RWPE2 (cell line): ENCODE data around the gene MIER1.

Experiments used
- ATAC-seq: fragments of 200-7000 bp; cut with Tn5 transposase; 3 replicates; pipeline ENCODE4 v1.9.1; 2021; ENCODE audit warnings: low read depth
- DNase-seq: peaks from one replicate; pipeline ENCODE4 v3.0.0-alpha.2; 2020; ENCODE audit warnings: low spot score
- H3K27ac ChIP-seq: fragments of 450-650 bp; 2 replicates; pipeline ENCODE4 v1.5.1; 2017; ENCODE audit warnings: mild to moderate bottlenecking; ENCODE audit not compliant: poor library complexity, severe bottlenecking
- H3K27me3 ChIP-seq: fragments of 250-450 bp; sonication (Bioruptor Pico); 2 replicates; pipeline ENCODE4 v1.5.1; 2021; ENCODE audit warnings: mild to moderate bottlenecking, moderate library complexity; ENCODE audit not compliant: insufficient read depth, poor library complexity, severe bottlenecking
- H3K36me3 ChIP-seq: fragments of 250-450 bp; sonication (Bioruptor Pico); 2 replicates; pipeline ENCODE4 v1.5.1; 2020; ENCODE audit warnings: low read depth, mild to moderate bottlenecking, moderate library complexity
- H3K4me1 ChIP-seq: fragments of 250-450 bp; sonication (Bioruptor Pico); 2 replicates; pipeline ENCODE4 v1.5.1; 2021; ENCODE audit warnings: mild to moderate bottlenecking, moderate library complexity; ENCODE audit not compliant: insufficient read depth, poor library complexity, severe bottlenecking
- H3K4me3 ChIP-seq: fragments of 250-450 bp; sonication (Bioruptor Pico); 2 replicates; pipeline ENCODE4 v1.5.1; 2021; ENCODE audit warnings: mild to moderate bottlenecking, moderate library complexity; ENCODE audit not compliant: severe bottlenecking
- H3K9me3 ChIP-seq: fragments of 250-450 bp; sonication (Bioruptor Pico); 2 replicates; pipeline ENCODE4 v1.5.1; 2021; ENCODE audit warnings: mild to moderate bottlenecking, moderate library complexity; ENCODE audit not compliant: severe bottlenecking
- TF ChIP-seq, protein P1 (sequence below): fragments of 450-650 bp; IDR thresholded peaks from one replicate; pipeline ENCODE4 v1.5.1; 2017; ENCODE audit warnings: mild to moderate bottlenecking, moderate library complexity; ENCODE audit not compliant: poor library complexity, severe bottlenecking

Gene MIER1

GRCh38 chr1:66999640-67000400 lies 75.0 kb downstream of the MIER1 start:
- peaks cover 3% of the 10 kb centered on the region for H3K4me1 ChIP-seq
- H3K9me3 ChIP-seq: no peaks in the 10 kb centered on the region
- no peak for DNase-seq
- H3K36me3 ChIP-seq: peaks cover 25% of the 10 kb centered on the region
- TF ChIP-seq, protein P1, sequence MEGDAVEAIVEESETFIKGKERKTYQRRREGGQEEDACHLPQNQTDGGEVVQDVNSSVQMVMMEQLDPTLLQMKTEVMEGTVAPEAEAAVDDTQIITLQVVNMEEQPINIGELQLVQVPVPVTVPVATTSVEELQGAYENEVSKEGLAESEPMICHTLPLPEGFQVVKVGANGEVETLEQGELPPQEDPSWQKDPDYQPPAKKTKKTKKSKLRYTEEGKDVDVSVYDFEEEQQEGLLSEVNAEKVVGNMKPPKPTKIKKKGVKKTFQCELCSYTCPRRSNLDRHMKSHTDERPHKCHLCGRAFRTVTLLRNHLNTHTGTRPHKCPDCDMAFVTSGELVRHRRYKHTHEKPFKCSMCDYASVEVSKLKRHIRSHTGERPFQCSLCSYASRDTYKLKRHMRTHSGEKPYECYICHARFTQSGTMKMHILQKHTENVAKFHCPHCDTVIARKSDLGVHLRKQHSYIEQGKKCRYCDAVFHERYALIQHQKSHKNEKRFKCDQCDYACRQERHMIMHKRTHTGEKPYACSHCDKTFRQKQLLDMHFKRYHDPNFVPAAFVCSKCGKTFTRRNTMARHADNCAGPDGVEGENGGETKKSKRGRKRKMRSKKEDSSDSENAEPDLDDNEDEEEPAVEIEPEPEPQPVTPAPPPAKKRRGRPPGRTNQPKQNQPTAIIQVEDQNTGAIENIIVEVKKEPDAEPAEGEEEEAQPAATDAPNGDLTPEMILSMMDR: no peak
- no peak overlapping the region for H3K27ac ChIP-seq
- no peak overlapping the region for H3K4me3 ChIP-seq
- H3K27me3 ChIP-seq: no peaks in the 10 kb centered on the region
- ATAC-seq: no peak

DNA sequence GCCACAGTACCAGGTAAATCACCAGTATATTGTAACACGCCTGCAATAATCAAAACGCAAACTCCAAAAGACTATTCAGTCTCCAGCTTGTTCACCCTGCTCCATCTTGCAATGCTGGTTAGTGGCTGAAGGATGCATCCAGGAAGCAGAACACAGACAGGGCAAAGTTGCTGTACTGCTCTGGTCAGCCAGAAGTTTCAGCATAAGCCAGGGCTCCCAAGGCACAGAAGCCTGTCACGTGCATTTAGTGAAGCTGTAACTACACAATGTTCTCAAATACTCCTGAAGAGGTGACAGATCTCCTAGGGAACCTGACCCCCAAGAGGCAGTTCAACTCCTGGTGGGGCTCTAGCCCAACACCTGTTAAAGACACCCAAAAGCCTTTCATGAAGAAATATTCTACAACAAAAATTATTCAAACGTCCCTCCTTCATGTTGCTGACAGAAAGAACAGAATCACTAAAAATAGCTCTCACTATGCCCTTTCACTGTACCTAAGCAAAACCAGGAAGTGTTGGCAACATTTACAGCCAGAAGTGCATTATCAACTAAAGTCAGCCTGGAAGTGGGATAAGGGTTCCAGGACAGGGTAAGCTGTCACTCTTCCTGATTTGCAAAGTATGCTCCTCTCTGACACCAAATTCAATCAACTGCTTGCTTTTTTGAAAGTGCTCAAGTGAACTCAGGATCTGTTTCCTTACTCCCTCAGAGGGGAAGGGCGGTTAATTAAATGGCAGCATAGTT lies 77.1 kb downstream of the MIER1 start:
- ATAC-seq: no peak
- DNase-seq: no peak
- H3K36me3 ChIP-seq: peaks cover 23% of the 10 kb centered on the region
- no peaks in the 10 kb centered on the region for H3K9me3 ChIP-seq
- H3K27me3 ChIP-seq: no peaks in the 10 kb centered on the region
- no peak overlapping the region for H3K4me3 ChIP-seq
- peaks cover 3% of the 10 kb centered on the region for H3K4me1 ChIP-seq
- no peak overlapping the region for H3K27ac ChIP-seq
- TF ChIP-seq, protein P1: no peak

- peaks cover under 1% of the 10 kb centered on the region for H3K4me1 ChIP-seq
- ATAC-seq: no peak
- H3K36me3 ChIP-seq: peaks cover 14% of the 10 kb centered on the region
These were observed 79.4 kb downstream of the MIER1 start for GRCh38 chr1:67004176-67004575.

DNA sequence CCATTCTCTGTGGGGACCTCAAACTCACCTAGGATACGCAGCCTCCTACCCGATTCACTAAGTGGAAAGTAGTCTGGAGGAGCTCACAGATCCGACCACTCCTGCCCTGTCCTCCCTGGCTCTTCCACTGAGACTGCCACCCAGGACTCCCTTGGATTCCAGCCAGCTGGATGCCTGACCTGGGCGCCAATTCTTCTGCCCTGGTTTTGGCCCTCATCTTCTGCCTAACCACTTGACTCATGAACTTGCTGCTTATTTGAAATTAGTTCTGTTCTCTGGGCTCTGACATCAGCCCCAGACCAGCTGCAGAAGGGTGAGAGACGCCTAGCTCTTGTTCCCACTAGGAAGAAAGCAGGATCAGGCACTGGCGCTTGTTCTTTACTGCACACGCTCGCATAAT lies 80.3 kb downstream of the MIER1 start:
- DNase-seq (no peak), ATAC-seq (no peak)
- TF ChIP-seq, protein P1: no peak
- Histone ChIP-seq H3K4me1 (no peaks in the 10 kb centered on the region), H3K27ac (no peak overlapping the region), H3K4me3 (no peak overlapping the region), H3K27me3 (no peaks in the 10 kb centered on the region), H3K9me3 (no peaks in the 10 kb centered on the region), H3K36me3 (peaks cover 16% of the 10 kb centered on the region)

More at GRCh38 chr1:67004176-67004575, 79.4 kb downstream of the MIER1 start:
- TF ChIP-seq, protein P1: no peak
- H3K27me3 ChIP-seq: no peaks in the 10 kb centered on the region
- H3K9me3 ChIP-seq: no peaks in the 10 kb centered on the region
- no peak overlapping the region for H3K4me3 ChIP-seq
- no peak overlapping the region for H3K27ac ChIP-seq
- no peak for DNase-seq
